ENCODE results near the gene ATP9A.
"Not testable (repeated sequence)": the region's sequence is repeated elsewhere in the genome, so short reads cannot be mapped to it uniquely, and the experiment has no call there.

ATP9A gene

GRCh38 chr20:51775241-51775640 is 7.1 kb upstream of the ATP9A start:
- H3K4me3 ChIP-seq: no peak overlapping the region
- in situ Hi-C loops (cut with MboI; ENCODE audit: low sequenced_read_pairs): no loop called here

GRCh38 chr20:51772236-51772635 is 4.0 kb upstream of the ATP9A start:
- Histone ChIP-seq H3K36me3 (replicated peaks) (no peaks in the 10 kb centered on the region), H3K4me3 (no peak overlapping the region), H3K9me3 (no peaks in the 10 kb centered on the region), H3K4me1 (peaks cover 24% of the 10 kb centered on the region), H3K27me3 (ENCODE audit: low read depth) (no peaks in the 10 kb centered on the region)
- in situ Hi-C loops (cut with MboI; ENCODE audit: low sequenced_read_pairs): no loop called here
- DNase-seq (ENCODE audit: low spot score in 2 of 2): no peak

More at GRCh38 chr20:51775241-51775640, 7.1 kb upstream of the ATP9A start:
- no peaks in the 10 kb centered on the region for H3K27me3 ChIP-seq (ENCODE audit: low read depth)
- peaks cover 28% of the 10 kb centered on the region for H3K4me1 ChIP-seq
- H3K9me3 ChIP-seq: peaks cover 8% of the 10 kb centered on the region
- peak; percentile 40 to 97 for DNase-seq (ENCODE audit: low spot score in 2 of 2)
- H3K36me3 ChIP-seq (replicated peaks): no peaks in the 10 kb centered on the region

- no peaks in the 10 kb centered on the region for H3K27me3 ChIP-seq (ENCODE audit: low read depth)
- H3K36me3 ChIP-seq (replicated peaks): no peaks in the 10 kb centered on the region
- in situ Hi-C loops (cut with MboI; ENCODE audit: low sequenced_read_pairs): no loop called here
- H3K4me3 ChIP-seq: no peak overlapping the region
- H3K4me1 ChIP-seq: peaks cover 5% of the 10 kb centered on the region
- H3K9me3 ChIP-seq: no peaks in the 10 kb centered on the region
- no peak for DNase-seq (ENCODE audit: low spot score in 2 of 2)
Observed at GRCh38 chr20:51769976-51770615, 1.9 kb upstream of the ATP9A start.

GRCh38 chr20:51768759-51769517 is 748 bp upstream of the ATP9A start:
- H3K27me3 ChIP-seq (ENCODE audit: low read depth): no peaks in the 10 kb centered on the region
- H3K4me3 ChIP-seq: peak overlapping the region; percentile 7; the same call in 1 of the 2 replicates
- peak in 1 of 2 experiments; percentile 16 for DNase-seq (ENCODE audit: low spot score in 2 of 2)
- H3K36me3 ChIP-seq (replicated peaks): no peaks in the 10 kb centered on the region; the same call in 1 of the 2 replicates
- in situ Hi-C loops (cut with MboI; ENCODE audit: low sequenced_read_pairs): no loop called here
- H3K4me1 ChIP-seq: no peaks in the 10 kb centered on the region; the same call in none of the 2 replicates
- H3K9me3 ChIP-seq: no peaks in the 10 kb centered on the region

- Histone ChIP-seq H3K27me3 (ENCODE audit: low read depth) (no peaks in the 10 kb centered on the region), H3K9me3 (no peaks in the 10 kb centered on the region), H3K36me3 (replicated peaks) (no peaks in the 10 kb centered on the region; the same call in 1 of the 2 replicates), H3K4me1 (no peaks in the 10 kb centered on the region; the same call in none of the 2 replicates), H3K4me3 (peak overlapping the region; percentile 48)
- peak; percentile 78 to 91 for DNase-seq (ENCODE audit: low spot score in 2 of 2)
- in situ Hi-C loops (cut with MboI; ENCODE audit: low sequenced_read_pairs): no loop called here
Observed at GRCh38 chr20:51766994-51767866, 960 bp downstream of the ATP9A start.

- H3K36me3 ChIP-seq (replicated peaks); in situ Hi-C loops (cut with MboI; ENCODE audit: low sequenced_read_pairs): not testable (repeated sequence)
Observed at GRCh38 chr20:51765381-51765780, 2.8 kb downstream of the ATP9A start.

GRCh38 chr20:51763965-51764602 is 4.1 kb downstream of the ATP9A start:
- in situ Hi-C loops (cut with MboI; ENCODE audit: low sequenced_read_pairs): no loop called here
- Histone ChIP-seq H3K9me3 (no peaks in the 10 kb centered on the region), H3K4me3 (no peak overlapping the region), H3K27me3 (ENCODE audit: low read depth) (no peaks in the 10 kb centered on the region), H3K4me1 (peaks cover 7% of the 10 kb centered on the region), H3K36me3 (replicated peaks) (no peaks in the 10 kb centered on the region; the same call in none of the 2 replicates)
- no peak for DNase-seq (ENCODE audit: low spot score in 2 of 2)

More at GRCh38 chr20:51765381-51765780, 2.8 kb downstream of the ATP9A start:
- H3K4me1 ChIP-seq; H3K4me3 ChIP-seq; H3K9me3 ChIP-seq; H3K27me3 ChIP-seq (ENCODE audit: low read depth); DNase-seq (ENCODE audit: low spot score in 2 of 2): not testable (repeated sequence)

GRCh38 chr20:51760905-51761546 is 7.2 kb downstream of the ATP9A start:
- Histone ChIP-seq H3K4me1 (peaks cover 7% of the 10 kb centered on the region; the same call in 1 of the 2 replicates), H3K4me3 (no peak overlapping the region), H3K27me3 (ENCODE audit: low read depth) (no peaks in the 10 kb centered on the region), H3K9me3 (no peaks in the 10 kb centered on the region), H3K36me3 (replicated peaks) (no peaks in the 10 kb centered on the region; the same call in none of the 2 replicates)
- DNase-seq (ENCODE audit: low spot score in 2 of 2): peak; percentile 45 to 56
- in situ Hi-C loops (cut with MboI; ENCODE audit: low sequenced_read_pairs): no loop called here

GRCh38 chr20:51759769-51760510 is 8.2 kb downstream of the ATP9A start:
- no peak for DNase-seq (ENCODE audit: low spot score in 2 of 2)
- no peaks in the 10 kb centered on the region; the same call in none of the 2 replicates for H3K36me3 ChIP-seq (replicated peaks)
- H3K4me1 ChIP-seq: peaks cover 7% of the 10 kb centered on the region; the same call in 1 of the 2 replicates
- in situ Hi-C loops (cut with MboI; ENCODE audit: low sequenced_read_pairs): no loop called here
- H3K27me3 ChIP-seq (ENCODE audit: low read depth): no peaks in the 10 kb centered on the region
- H3K4me3 ChIP-seq: no peak overlapping the region
- no peaks in the 10 kb centered on the region for H3K9me3 ChIP-seq

- DNase-seq (ENCODE audit: low spot score in 2 of 2): no peak
- in situ Hi-C loops (cut with MboI; ENCODE audit: low sequenced_read_pairs): no loop called here
- H3K4me1 ChIP-seq: peaks cover 7% of the 10 kb centered on the region; the same call in 1 of the 2 replicates
- no peak overlapping the region for H3K4me3 ChIP-seq
- no peaks in the 10 kb centered on the region for H3K27me3 ChIP-seq (ENCODE audit: low read depth)
- H3K36me3 ChIP-seq (replicated peaks): no peaks in the 10 kb centered on the region; the same call in none of the 2 replicates
- H3K9me3 ChIP-seq: no peaks in the 10 kb centered on the region
Observed at GRCh38 chr20:51758978-51759544, 9.1 kb downstream of the ATP9A start.

- H3K9me3 ChIP-seq: no peaks in the 10 kb centered on the region
- in situ Hi-C loops (cut with MboI; ENCODE audit: low sequenced_read_pairs): no loop called here
- peaks cover 9% of the 10 kb centered on the region for H3K4me1 ChIP-seq
- no peaks in the 10 kb centered on the region; the same call in 1 of the 2 replicates for H3K36me3 ChIP-seq (replicated peaks)
- DNase-seq (ENCODE audit: low spot score in 2 of 2): no peak
- no peaks in the 10 kb centered on the region for H3K27me3 ChIP-seq (ENCODE audit: low read depth)
- H3K4me3 ChIP-seq: no peak overlapping the region
Observed at GRCh38 chr20:51757226-51757625, 11.0 kb downstream of the ATP9A start.

- Histone ChIP-seq H3K4me1 (peaks cover 7% of the 10 kb centered on the region), H3K36me3 (replicated peaks) (no peaks in the 10 kb centered on the region), H3K4me3 (no peak overlapping the region), H3K27me3 (ENCODE audit: low read depth) (no peaks in the 10 kb centered on the region), H3K9me3 (no peaks in the 10 kb centered on the region)
- DNase-seq (ENCODE audit: low spot score in 2 of 2): no peak
- in situ Hi-C loops (cut with MboI; ENCODE audit: low sequenced_read_pairs): no loop called here
Observed at GRCh38 chr20:51756653-51757052, 11.5 kb downstream of the ATP9A start.

Measured in HAP-1 (cell line).